Coronary artery (tissue), 2 donors: Measurements from ENCODE around the gene DDB1.

Experiments used
- DNase-seq: peaks from one replicate; pipeline ENCODE4 v3.0.0-alpha.2; 2017; ENCODE audit warnings: low spot score
- H3K27ac ChIP-seq, 2 donors: fragments of 200-600 bp; sonication (generic); one replicate each; pipeline ENCODE4 v1.5.1; 2016 to 2019
- H3K4me3 ChIP-seq: fragments of 200-600 bp; sonication (generic); 2 replicates; pipeline ENCODE4 v1.5.1; 2016; ENCODE audit warnings: mild to moderate bottlenecking, moderate library complexity
- TF ChIP-seq, protein P1 (sequence below): fragments of 200-600 bp; sonication (generic); IDR thresholded peaks from one replicate; pipeline ENCODE4 v1.5.1; 2019; ENCODE audit warnings: antibody characterized with exemption

DDB1 gene

DNA sequence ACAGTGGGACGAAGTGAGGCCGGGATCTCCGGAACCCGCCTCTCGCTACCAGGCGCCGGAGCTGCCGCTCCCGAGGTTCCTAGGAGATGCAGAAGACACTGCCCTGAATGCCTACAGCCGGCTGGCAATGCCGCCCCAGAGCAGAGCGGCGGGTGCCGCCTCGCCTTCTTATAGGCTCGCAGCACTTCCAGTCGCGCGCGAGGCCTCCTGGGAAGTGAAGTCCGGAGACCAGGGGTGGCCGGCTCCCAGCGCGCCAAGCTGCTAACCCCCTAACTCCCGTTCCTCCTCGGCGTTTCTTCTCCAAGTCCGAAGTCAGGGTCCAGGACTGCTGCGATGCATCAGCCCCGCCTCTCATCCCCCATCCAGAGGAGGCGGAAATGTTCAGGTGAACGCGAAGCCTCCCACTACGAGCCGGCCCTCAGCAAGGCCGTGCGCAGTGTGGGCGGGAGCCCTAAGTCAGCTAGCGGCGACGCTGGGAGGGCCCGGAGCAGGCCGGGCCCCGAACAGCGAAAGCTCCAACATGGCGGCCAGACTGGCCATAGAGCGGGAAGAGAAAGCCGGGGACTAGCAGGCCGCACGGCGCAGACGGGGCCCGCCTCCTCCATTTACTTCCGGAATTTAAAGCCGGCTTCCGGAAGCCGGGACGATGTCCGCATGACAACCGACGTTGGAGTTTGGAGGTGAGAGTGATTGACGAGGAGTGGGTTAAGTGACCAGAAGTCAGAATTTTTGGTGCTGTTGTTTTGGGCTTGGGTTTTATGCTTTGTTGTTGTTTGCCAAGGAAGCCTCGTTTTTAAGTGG is 29.0 kb upstream of the DDB1 start, which contains the start of the genes CYB561A3 and TMEM138:
TSS of gene CYB561A3 (minus strand) at position 142 of the 801 bp plus-strand sequence. CDS start 5,169 bp downstream, outside the sequence.
TSS of gene TMEM138 (plus strand) at position 634 of the 801 bp plus-strand sequence. CDS start 2,017 bp downstream, outside the sequence.
- Histone ChIP-seq H3K4me3 (peak within 1 kb of the TSS; percentile 82), H3K27ac (peak within 1 kb of the TSS; percentile 91 to 96)
- peak; percentile 94 for DNase-seq
- TF ChIP-seq, protein P1, sequence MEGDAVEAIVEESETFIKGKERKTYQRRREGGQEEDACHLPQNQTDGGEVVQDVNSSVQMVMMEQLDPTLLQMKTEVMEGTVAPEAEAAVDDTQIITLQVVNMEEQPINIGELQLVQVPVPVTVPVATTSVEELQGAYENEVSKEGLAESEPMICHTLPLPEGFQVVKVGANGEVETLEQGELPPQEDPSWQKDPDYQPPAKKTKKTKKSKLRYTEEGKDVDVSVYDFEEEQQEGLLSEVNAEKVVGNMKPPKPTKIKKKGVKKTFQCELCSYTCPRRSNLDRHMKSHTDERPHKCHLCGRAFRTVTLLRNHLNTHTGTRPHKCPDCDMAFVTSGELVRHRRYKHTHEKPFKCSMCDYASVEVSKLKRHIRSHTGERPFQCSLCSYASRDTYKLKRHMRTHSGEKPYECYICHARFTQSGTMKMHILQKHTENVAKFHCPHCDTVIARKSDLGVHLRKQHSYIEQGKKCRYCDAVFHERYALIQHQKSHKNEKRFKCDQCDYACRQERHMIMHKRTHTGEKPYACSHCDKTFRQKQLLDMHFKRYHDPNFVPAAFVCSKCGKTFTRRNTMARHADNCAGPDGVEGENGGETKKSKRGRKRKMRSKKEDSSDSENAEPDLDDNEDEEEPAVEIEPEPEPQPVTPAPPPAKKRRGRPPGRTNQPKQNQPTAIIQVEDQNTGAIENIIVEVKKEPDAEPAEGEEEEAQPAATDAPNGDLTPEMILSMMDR: no peak

DNA sequence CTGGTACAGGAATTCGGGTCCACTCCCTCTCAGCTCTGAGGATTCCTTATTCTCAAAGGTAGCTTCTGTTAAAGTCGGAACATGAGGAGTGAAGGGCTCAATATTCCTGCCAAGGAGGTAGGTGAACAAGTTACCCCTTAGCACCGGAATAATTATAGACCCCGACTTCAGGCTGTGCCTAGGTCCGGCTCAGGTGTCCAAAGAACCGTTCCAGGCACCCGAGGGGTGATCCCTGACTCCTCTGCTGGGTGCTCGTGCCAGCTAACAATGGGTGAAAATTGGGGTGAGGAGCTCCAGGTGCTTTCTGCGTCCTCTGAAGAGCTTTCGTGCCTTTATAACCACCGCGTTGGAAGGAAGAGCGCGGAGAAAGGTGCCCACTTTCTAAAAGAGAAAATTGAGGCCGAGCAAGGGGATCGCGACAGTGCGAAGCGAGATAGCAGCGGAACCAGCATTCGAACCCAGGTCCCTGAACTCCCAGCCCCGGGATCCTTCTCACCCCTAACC is 28.4 kb upstream of the DDB1 start:
- no peak for DNase-seq
- TF ChIP-seq, protein P1: no peak
- peak overlapping the region; percentile 82 for H3K4me3 ChIP-seq
- peak overlapping the region; percentile 91 to 96 for H3K27ac ChIP-seq

DNA sequence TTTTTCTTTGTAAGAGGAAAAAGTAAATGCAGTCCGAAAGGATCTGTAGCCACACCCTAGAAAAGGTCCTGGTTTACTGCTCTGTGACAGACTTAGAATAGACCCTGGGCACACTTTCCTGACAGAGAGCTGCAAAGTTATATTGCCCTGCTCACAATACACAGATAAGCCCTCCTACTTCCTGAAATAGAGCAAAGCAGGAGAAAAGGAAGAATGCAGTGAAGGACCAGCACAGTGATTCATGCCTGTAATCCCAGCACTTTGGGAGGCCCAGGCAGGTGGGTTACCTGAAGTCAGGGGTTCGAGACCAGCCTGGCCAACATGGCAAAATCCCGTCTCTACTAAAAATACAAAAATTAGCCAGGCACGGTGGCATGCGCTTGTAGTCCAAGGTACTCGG is 26.6 kb upstream of the DDB1 start:
- no peak overlapping the region for H3K27ac ChIP-seq
- TF ChIP-seq, protein P1: no peak
- no peak for DNase-seq
- H3K4me3 ChIP-seq: no peak overlapping the region

DNA sequence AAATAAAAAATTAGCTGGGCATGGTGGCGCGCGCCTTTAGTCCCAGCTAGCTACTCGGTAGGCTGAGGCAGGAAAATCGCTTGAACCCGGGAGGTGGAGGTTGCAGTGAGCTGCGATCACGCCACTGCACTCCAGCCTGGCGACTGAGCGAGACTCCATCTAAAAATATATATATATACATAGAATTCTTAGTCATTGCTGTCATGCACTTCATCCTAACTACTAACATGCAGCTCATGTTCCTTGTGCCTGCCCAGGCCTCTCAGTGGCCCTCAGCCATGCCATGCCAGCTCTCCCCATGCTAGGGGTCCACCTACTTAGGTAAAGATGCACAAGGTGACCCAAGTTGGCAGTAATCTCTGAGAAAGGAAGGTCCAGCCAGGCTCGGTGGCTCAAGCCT is 25.7 kb upstream of the DDB1 start:
- DNase-seq: no peak
- TF ChIP-seq, protein P1: no peak
- Histone ChIP-seq H3K27ac (no peak overlapping the region), H3K4me3 (no peak overlapping the region)

DNA sequence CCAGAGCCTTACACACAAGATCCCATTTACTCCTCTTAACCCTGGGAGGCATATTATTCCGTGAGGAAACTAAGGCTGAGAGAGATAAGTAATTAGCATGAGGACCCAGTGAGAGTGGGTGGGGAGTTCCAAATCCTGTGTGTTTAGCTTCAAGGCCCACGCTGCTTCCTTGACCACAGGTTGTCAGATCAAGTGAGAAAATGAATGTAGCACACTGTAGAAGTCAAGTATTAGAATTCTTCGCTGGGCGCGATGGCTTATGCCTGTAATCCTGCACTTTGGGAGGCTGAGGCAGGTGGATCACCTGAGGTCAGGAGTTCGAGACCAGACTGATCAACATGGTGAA is 25.0 kb upstream of the DDB1 start:
- Histone ChIP-seq H3K27ac (no peak overlapping the region), H3K4me3 (no peak overlapping the region)
- TF ChIP-seq, protein P1: no peak
- no peak for DNase-seq

DNA sequence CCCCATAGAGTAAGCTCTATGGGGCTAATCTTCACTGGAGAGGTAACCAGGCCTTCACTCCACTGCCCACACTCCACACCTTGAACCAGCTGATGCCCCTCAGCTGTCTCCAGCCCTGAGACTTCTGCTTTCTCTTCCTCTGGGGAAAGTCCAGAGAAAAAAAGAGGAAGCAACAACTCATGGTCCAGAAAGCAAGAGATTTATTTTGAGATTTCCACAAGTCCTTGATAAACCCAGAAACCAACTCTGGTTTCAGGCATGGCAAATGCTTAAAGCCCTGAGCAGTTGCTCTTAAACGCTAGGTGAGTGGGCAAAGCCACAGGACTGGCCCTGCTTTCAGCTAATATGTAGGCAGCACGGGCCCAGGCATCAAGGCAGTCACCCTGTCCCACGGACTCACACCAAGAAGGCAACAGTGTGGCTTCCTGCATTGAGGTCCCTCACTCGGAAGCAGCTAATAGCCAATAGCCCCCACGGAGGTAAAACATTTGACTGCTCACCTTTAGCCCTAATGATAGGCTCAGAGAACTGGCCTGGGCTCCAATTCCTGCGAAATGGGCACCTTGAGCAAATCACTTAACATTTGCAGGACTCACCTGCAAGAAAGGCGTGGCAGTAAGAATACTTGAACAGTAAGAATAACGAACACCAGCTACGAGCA is 24.5 kb upstream of the DDB1 start:
- TF ChIP-seq, protein P1: no peak
- Histone ChIP-seq H3K27ac (peak overlapping the region in 1 of 2 donors; percentile 41), H3K4me3 (no peak overlapping the region)
- no peak for DNase-seq
